Tibial artery (tissue), 4 donors: ENCODE results near the gene PAK4.

Experiments used
- DNase-seq, 2 donors: peaks; one replicate each; pipeline ENCODE4 v3.0.0-alpha.2; 2019
- H3K27ac ChIP-seq, 2 donors: fragments of 200-600 bp; sonication (generic) in 1 of 2; 1 replicate in 1 of 2; 2 replicates in 1 of 2; pipeline ENCODE4 v1.5.1; 2018 to 2019; ENCODE audit warnings: mild to moderate bottlenecking in 1 of 2
- H3K27me3 ChIP-seq, 2 donors: fragments of 200-600 bp; sonication (generic) in 1 of 2; one replicate each; pipeline versions ENCODE4 v1.5.1 to v1.6.0; 2016 to 2019
- H3K36me3 ChIP-seq, 3 donors: fragments of 200-600 bp; sonication (generic) in 2 of 3; one replicate each; pipeline ENCODE4 v1.5.1; 2016 to 2019; ENCODE audit warnings: mild to moderate bottlenecking in 2 of 3
- H3K4me1 ChIP-seq, 4 donors: fragments of 200-600 bp; sonication (generic) in 2 of 4; 1 replicate in 3 of 4; 2 replicates in 1 of 4; pipeline ENCODE4 v1.5.1; 2016 to 2019
- H3K4me3 ChIP-seq, 2 donors: fragments of 200-600 bp; sonication (generic) in 1 of 2; 1 replicate in 1 of 2; 2 replicates in 1 of 2; pipeline ENCODE4 v1.5.1; 2018 to 2019; ENCODE audit warnings: mild to moderate bottlenecking in 2 of 2
- H3K9me3 ChIP-seq, 3 donors: fragments of 200-600 bp; sonication (generic) in 1 of 3; one replicate each; pipeline ENCODE4 v1.5.1; 2016 to 2019
- intact Hi-C: fragments of 100-400 bp; cut with DNase I; formaldehyde crosslinking; loops from one replicate; pipeline ENCODE4 v1.15.0; 2023; ENCODE audit warnings: low total_unique reads
- TF ChIP-seq, protein P1 (sequence below), 2 experiments: fragments of 200-600 bp in 1 of 2; fragments of 450-650 bp in 1 of 2; IDR thresholded peaks; one replicate each; pipeline ENCODE4 v1.5.1; 2017 to 2019; ENCODE audit warnings: antibody characterized with exemption in 2 of 2, mild to moderate bottlenecking in 1 of 2, moderate library complexity in 1 of 2

PAK4 gene

DNA sequence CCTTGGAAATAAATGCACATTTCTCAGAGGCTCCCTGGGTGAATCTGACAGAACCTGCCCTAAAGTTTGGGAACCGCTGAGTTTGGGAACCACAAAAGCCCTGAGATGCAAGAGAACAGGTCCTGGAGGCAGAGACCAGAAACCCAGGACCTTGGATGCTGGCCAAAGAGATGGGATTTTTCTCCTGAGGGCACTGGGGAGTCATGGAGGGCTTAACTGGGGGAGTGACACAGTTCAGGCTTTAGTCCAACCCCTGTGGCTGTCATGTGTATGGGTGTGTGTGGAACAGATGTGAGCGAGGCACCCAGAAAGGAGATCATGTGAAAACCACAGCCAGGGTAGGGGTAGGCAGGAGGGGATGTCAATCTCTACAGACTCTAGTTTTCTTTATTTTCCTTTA is 67.3 kb downstream of the PAK4 start:
- Histone ChIP-seq H3K27me3 (peaks cover 0 to 61% of the 10 kb centered on the region in 2 donors), H3K36me3 (no peaks in the 10 kb centered on the region), H3K4me3 (no peak overlapping the region), H3K9me3 (no peaks in the 10 kb centered on the region), H3K27ac (no peak overlapping the region), H3K4me1 (peaks cover 0 to 9% (median 3%) of the 10 kb centered on the region in 4 donors)
- intact Hi-C loops = no loop called here
- TF ChIP-seq, protein P1, sequence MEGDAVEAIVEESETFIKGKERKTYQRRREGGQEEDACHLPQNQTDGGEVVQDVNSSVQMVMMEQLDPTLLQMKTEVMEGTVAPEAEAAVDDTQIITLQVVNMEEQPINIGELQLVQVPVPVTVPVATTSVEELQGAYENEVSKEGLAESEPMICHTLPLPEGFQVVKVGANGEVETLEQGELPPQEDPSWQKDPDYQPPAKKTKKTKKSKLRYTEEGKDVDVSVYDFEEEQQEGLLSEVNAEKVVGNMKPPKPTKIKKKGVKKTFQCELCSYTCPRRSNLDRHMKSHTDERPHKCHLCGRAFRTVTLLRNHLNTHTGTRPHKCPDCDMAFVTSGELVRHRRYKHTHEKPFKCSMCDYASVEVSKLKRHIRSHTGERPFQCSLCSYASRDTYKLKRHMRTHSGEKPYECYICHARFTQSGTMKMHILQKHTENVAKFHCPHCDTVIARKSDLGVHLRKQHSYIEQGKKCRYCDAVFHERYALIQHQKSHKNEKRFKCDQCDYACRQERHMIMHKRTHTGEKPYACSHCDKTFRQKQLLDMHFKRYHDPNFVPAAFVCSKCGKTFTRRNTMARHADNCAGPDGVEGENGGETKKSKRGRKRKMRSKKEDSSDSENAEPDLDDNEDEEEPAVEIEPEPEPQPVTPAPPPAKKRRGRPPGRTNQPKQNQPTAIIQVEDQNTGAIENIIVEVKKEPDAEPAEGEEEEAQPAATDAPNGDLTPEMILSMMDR (IDR thresholded peaks at IDR 0.05) = no peak
- no peak for DNase-seq

DNA sequence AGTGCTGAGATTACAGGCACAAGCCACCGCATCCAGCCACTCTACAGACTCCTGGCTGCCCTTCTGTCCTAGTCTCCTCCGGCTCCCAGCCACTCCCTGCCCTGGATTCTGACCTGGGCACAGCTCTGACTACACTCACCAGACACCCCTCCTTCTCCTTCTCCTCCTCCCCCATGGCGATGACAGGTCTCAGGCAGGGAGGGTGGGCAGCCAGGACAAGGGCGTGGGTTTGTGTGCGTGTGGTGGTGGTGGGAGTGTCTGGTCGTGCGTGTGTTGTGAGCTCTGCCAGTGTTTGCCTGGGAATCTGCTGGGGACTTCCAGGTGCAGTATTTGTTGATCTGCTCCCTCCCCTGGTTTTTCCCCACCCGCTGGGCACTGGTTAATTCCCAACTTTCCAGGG is 68.2 kb downstream of the PAK4 start:
- H3K36me3 ChIP-seq = no peaks in the 10 kb centered on the region
- no peak for DNase-seq
- intact Hi-C loops = no loop called here
- peaks cover 0 to 61% of the 10 kb centered on the region in 2 donors for H3K27me3 ChIP-seq
- H3K4me1 ChIP-seq = peaks cover 0 to 9% (median 3%) of the 10 kb centered on the region in 4 donors
- no peaks in the 10 kb centered on the region for H3K9me3 ChIP-seq
- H3K27ac ChIP-seq = no peak overlapping the region
- H3K4me3 ChIP-seq = no peak overlapping the region
- TF ChIP-seq, protein P1 (IDR thresholded peaks at IDR 0.05) = no peak

DNA sequence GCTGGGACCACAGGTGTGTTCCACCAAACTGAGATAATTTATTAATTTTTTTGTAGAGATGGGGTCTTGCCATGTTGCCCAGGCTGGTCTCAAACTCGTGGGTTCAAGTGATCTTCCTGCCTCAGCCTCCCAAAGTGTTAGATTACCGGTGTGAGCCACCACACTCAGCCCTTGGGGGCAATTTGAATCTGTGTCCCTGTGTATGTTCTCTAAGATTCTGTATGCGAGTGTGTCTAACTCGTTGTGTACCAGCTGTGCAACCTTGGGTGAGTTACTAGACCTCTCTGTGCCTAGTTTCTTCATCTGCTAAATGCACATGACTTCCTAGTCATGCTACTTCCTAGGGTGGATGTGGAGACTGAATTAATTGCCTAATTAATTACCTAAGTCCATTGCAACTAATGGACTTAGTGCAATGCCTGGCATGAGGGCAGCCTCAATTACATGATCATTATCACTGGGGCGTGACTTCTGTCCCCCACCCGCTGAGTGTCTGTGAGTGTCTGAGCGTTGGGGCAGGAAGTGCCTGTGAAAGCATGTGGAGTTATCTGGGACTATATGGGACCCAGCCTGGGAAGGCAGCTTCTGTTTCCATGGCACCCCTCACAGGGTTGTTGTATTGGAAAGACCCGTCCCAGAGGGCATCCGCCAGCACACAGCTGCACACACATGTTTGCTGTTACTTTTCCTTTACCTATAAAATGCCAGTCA is 69.4 kb downstream of the PAK4 start:
- H3K4me3 ChIP-seq = no peak overlapping the region
- H3K4me1 ChIP-seq = peaks cover 0 to 9% (median 3%) of the 10 kb centered on the region in 4 donors
- DNase-seq = no peak
- no peak overlapping the region for H3K27ac ChIP-seq
- no peaks in the 10 kb centered on the region for H3K36me3 ChIP-seq
- no peaks in the 10 kb centered on the region for H3K9me3 ChIP-seq
- peaks cover 0 to 64% of the 10 kb centered on the region in 2 donors for H3K27me3 ChIP-seq
- intact Hi-C loops = no loop called here
- TF ChIP-seq, protein P1 (IDR thresholded peaks at IDR 0.05) = no peak

DNA sequence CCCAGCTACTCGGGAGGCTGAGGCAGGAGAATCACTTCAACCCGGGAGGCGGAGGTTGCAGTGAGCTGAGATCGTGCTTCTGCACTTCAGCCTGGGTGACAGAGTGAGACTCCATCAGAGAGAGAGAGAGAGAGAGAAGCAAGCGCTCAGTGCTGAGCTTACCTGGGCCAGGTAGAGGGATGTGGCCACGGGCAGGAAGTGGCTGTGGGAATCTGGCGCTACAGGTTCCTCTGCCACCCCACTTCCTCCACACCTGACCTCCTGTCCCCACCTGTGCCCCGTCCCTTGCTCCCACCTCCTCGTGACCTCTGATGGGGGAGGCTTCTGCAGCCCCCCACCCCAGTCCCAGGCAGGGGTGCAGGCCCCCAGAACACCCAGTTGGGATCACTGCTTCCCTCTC is 70.2 kb downstream of the PAK4 start:
- TF ChIP-seq, protein P1 (IDR thresholded peaks at IDR 0.05) = no peak
- Histone ChIP-seq H3K27me3 (peaks cover 0 to 72% of the 10 kb centered on the region in 2 donors), H3K36me3 (no peaks in the 10 kb centered on the region), H3K9me3 (no peaks in the 10 kb centered on the region), H3K27ac (no peak overlapping the region), H3K4me3 (no peak overlapping the region), H3K4me1 (peaks cover 0 to 9% (median 3%) of the 10 kb centered on the region in 4 donors)
- intact Hi-C loops = no loop called here
- DNase-seq = no peak

DNA sequence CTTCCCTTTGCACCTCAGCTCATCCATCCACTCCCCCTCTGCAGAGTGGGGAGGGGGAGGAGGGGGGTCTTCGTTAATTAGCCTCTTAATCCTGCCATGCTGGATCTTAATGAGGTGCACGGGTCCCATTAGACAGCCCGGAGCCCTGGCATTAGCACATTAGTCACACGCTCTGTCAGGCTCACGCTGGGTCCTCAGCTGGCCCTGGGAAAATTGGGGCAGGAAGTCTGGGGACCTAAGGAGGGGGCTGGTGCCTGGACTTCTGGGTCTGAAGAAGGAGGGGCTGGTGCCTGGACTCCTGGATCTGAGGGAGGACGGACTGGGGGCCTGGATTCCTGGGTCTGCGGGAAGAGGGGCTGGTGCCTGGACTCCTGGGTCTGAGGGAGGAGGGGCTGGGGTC is 70.7 kb downstream of the PAK4 start:
- Histone ChIP-seq H3K4me1 (peaks cover 0 to 9% (median 3%) of the 10 kb centered on the region in 4 donors), H3K9me3 (no peaks in the 10 kb centered on the region), H3K27me3 (peaks cover 0 to 78% of the 10 kb centered on the region in 2 donors), H3K36me3 (no peaks in the 10 kb centered on the region), H3K4me3 (no peak overlapping the region), H3K27ac (no peak overlapping the region)
- intact Hi-C loops = no loop called here
- TF ChIP-seq, protein P1 (IDR thresholded peaks at IDR 0.05) = no peak
- no peak for DNase-seq
